HG02885 (cell line): ENCODE measurements around the gene HRH3.

Experiments used
- ATAC-seq: cut with Tn5 transposase; IDR thresholded peaks from one replicate; pipeline ENCODE4 v1.9.1; 2021; ENCODE audit warnings: mild to moderate bottlenecking; ENCODE audit not compliant: unreplicated experiment, poor library complexity

The HRH3 gene

GRCh38 chr20:62202676-62203377 is 17.3 kb downstream of the HRH3 start:
- no peak for ATAC-seq

DNA sequence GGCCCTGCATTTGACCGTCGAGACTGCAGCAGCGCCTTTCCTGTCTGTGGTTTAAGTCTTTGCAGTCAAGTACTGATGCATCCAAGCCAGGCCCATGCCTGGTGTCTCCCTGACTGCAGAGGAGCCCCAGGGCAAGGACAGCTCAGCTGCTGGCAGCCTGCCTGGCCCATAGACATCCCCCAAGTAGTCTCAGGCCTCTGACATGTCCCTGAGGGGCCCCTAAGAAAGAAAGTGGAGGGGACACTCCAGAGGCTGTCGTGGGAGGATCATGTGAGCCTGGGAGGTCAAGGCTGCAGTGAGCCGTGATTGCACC is 18.0 kb downstream of the HRH3 start:
- no peak for ATAC-seq

DNA sequence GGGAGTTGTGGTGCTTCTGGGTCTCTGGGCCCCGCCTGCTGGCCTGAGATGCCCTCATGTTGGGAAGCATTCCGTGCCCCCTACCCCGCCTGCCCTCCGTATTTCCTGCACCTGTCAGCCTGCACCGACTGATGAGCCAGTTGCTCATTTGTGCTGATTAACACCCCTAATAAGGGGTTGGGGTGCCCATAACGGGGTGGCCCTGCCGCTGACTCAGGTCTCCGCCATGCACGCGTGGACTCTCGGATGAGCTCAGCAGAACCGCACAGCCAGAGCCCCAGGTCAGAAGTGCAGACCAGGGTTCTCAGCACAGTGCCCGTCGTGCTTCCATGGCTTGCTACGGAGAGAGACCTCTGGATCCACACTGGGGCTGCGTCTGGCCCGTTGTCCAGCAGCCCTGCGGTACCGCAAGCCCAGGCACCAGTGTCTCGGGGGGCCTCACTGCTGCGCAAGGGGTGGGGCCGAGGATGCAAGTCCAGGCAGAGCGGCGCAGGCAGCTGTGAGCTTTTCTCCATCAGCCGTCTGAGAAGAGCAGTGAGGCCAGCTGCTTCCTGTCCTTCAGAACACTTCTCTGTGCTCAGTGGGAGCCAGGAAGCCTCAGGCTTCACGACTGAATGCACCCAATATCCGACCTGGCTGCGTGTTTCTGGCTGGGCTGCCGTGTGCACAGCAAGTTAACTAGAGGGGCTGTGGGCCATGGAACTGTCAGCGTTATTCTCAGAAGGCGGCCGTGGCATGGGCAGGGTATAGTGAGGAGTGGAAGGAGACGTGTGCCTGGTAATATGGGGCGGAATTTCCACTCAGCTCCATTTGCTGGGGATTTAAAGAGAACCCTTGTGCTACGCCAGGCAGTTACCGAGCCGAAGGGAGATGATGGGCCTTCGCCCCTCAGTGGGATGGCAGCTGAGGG is 18.6 kb downstream of the HRH3 start:
- ATAC-seq, result no peak

DNA sequence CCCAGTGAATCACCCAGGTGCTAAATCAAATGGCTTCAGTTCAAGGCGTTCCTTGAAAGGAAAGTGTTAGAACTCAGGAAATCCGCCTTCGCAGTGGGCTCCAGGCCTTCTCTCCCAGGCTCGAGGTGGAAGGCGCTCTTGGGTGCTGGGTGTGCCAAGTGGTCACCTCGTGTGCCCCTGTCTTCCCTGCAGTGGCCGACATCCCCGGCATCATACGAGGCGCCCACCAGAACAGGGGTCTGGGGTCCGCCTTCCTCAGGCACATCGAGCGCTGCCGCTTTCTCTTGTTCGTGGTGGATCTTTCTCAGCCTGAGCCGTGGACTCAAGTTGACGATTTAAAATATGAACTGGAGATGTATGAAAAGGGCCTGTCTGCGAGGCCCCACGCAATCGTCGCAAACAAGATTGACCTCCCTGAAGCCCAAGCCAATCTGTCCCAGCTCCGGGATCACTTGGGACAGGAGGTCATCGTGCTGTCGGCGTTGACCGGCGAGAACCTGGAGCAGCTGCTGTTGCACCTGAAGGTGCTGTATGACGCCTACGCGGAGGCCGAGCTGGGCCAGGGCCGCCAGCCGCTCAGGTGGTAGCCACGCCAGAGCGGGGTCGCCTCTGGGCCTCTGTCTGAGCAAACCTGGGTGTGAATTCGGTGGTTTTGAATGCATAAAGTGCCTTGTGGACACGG is 19.4 kb downstream of the HRH3 start:
- no peak for ATAC-seq

GRCh38 chr20:62198931-62199330 is 21.1 kb downstream of the HRH3 start:
- ATAC-seq, result no peak

DNA sequence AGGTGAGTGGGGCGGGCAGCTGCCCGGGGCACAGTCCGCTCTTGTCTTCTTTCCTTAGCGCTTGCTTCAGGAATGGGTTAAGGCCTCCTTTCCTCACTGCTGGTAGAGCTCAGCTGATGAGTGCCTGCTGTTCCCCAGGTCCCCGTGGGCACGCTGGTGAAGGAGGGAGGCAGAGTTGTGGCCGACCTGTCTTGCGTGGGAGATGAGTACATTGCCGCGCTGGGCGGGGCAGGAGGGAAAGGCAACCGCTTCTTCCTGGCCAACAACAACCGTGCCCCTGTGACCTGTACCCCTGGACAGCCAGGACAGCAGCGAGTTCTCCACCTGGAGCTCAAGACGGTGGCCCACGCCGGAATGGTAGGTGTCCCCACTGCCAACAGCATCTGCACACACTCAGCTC is 21.6 kb downstream of the HRH3 start:
- ATAC-seq, result no peak

GRCh38 chr20:62197801-62198200 is 22.3 kb downstream of the HRH3 start:
- no peak for ATAC-seq

GRCh38 chr20:62197311-62197710 is 22.8 kb downstream of the HRH3 start:
- no peak for ATAC-seq

- no peak for ATAC-seq
These were observed 23.8 kb downstream of the HRH3 start for GRCh38 chr20:62196286-62196685.

DNA sequence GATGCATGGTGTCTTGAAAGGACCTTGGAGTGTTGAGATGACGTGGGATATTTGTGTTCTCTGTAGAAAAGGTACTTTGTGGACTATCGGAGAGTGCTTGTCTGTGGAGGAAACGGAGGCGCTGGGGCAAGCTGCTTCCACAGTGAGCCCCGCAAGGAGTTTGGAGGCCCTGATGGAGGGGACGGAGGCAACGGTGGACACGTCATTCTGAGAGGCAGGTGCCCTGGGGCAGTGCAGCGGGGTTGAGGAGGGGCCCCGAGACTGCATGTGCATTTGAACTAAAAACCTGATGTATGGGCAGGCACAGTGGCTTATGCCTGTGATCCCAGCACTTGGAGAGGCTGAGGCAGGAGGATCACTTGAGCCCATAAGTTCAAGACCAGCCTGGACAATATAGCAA is 24.3 kb downstream of the HRH3 start:
- ATAC-seq, result no peak

GRCh38 chr20:62195075-62195405 is 25.0 kb downstream of the HRH3 start:
- no peak for ATAC-seq

DNA sequence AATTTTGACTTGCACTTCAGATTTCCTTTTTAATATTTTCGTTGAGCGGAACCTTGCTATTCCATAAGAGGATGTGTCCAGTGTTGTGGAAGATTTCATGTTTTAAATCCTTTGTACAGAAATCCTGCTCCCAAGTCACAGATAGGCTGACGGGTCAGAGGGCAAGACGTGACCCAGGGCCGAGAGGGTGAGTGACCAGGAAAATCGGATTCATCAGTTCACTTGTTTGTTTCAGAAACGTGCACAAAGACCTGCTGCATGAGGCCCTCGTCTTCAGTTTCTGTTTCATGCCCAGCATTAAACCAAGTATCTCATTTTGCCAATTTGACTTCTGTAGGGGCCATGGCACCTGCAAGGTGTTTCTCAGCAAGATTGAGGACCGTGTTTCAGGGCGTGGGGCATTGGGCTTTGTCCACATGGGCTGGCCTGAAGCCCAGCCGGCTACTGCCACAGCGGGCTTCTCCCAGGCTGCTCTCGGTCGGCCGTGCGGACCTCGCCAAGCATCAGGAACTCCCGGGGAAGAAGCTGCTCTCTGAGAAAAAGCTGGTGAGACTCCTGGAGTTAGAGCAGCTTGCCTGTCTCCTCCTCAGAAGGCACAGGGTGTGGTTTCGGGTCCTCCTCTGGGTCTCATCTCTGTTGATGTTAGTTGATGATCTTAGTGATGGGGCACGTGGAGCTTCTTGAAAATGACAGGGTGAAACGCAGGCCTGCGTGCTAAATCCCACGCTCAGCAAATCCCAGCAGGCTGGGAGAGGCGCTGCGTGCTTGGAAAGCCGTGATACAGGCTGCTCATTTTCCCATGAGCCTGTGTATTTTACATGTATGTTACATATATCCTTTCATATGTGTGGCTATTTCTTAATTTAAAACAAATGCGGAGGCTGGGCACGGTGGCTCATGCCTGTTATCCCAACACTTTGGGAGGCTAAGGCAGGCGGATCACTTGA is 26.7 kb downstream of the HRH3 start:
- no peak for ATAC-seq

DNA sequence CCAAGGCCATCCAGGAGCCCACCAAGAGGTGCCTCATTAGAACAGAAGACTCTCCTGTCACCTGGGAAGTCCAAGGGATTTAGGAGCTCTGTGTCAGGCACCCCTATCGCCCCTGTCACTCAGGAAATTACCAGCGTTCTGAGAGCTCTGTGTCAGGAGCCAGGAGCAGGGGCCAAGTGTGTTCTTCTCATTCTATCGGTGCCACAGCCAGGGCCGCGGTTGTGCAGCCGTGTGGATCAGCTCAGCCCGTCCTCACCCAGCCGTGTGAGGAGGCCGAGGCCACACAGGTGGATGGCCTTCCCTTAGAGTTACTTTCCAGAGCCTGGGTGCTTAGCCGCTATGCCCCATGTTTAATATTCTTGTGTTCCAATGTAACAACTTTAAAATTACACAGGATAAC is 27.4 kb downstream of the HRH3 start:
- ATAC-seq, result no peak

- ATAC-seq, result no peak
These were observed 28.1 kb downstream of the HRH3 start for GRCh38 chr20:62191781-62192559.

GRCh38 chr20:62190639-62191411 is 29.3 kb downstream of the HRH3 start:
- ATAC-seq, result no peak

GRCh38 chr20:62186887-62187866 is 32.9 kb downstream of the HRH3 start:
- ATAC-seq, result no peak

DNA sequence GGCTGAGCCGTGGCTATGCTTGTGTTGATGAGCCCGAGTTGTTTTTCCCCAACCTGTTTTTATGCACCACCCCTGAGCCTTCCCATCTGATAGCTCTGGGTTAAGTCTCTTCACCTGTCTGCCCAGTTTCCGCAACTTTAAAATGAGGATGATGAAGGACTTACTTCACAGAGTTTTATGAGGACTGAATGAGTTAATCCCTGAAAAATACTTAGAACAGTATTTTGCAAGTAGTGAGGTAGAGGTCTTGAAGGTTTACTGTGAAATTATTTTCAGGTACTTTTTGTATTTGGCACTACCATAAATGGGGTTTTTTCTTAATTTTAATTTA is 34.0 kb downstream of the HRH3 start:
- no peak for ATAC-seq
